GM06990 (cell line): ENCODE measurements around the gene DTNB.
"Not testable (repeated sequence)": the region's sequence is repeated elsewhere in the genome, so short reads cannot be mapped to it uniquely, and the experiment has no call there.

Experiments used
- DNase-seq: peaks from one replicate; pipeline ENCODE4 v3.0.0-alpha.2; 2011; ENCODE audit not compliant: insufficient read length; ENCODE audit errors: extremely low read depth
- H3K27me3 ChIP-seq: replicated peaks from 2 replicates; pipeline ENCODE4 v1.6.0; 2011; ENCODE audit warnings: low read length; ENCODE audit not compliant: control insufficient read depth, insufficient read depth
- H3K36me3 ChIP-seq: 2 replicates; pipeline ENCODE4 v1.5.1; 2011; ENCODE audit warnings: low read length; ENCODE audit not compliant: control insufficient read depth, insufficient read depth
- H3K4me3 ChIP-seq: replicated peaks from 2 replicates; pipeline ENCODE4 v1.5.1; 2011; ENCODE audit warnings: low read depth, mild to moderate bottlenecking, control low read depth, low read length
- TF ChIP-seq, protein P1 (sequence below): IDR thresholded peaks from 2 replicates; pipeline ENCODE4 v1.5.1; 2011; ENCODE audit warnings: low read length, control low read depth, mild to moderate bottlenecking, inconsistent platforms; ENCODE audit not compliant: insufficient read depth, poor library complexity, severe bottlenecking

Gene DTNB

DNA sequence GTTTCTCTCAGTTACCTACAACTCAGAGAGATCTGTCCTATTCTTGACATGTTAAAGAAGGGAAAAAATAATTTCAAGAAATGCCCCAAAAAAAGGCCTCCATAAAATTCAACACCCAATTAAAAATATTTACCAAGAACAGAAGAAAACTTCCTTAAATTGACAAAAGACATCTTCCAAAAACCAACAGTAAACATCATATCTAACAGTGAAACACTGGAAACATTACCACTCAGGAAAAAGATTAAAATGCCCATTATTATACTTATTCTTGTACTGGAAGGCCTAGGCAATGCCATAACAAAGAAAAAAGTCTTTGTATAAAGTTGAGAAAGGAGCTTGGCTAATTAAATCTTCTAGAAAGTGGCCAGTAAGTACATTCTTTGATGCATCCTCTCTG, 7.2 kb downstream of the DTNB start:
- TF ChIP-seq, protein P1, sequence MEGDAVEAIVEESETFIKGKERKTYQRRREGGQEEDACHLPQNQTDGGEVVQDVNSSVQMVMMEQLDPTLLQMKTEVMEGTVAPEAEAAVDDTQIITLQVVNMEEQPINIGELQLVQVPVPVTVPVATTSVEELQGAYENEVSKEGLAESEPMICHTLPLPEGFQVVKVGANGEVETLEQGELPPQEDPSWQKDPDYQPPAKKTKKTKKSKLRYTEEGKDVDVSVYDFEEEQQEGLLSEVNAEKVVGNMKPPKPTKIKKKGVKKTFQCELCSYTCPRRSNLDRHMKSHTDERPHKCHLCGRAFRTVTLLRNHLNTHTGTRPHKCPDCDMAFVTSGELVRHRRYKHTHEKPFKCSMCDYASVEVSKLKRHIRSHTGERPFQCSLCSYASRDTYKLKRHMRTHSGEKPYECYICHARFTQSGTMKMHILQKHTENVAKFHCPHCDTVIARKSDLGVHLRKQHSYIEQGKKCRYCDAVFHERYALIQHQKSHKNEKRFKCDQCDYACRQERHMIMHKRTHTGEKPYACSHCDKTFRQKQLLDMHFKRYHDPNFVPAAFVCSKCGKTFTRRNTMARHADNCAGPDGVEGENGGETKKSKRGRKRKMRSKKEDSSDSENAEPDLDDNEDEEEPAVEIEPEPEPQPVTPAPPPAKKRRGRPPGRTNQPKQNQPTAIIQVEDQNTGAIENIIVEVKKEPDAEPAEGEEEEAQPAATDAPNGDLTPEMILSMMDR = no peak
- DNase-seq = no peak
- Histone ChIP-seq H3K4me3 (no peak overlapping the region), H3K27me3 (no peaks in the 10 kb centered on the region), H3K36me3 (no peaks in the 10 kb centered on the region)

DNA sequence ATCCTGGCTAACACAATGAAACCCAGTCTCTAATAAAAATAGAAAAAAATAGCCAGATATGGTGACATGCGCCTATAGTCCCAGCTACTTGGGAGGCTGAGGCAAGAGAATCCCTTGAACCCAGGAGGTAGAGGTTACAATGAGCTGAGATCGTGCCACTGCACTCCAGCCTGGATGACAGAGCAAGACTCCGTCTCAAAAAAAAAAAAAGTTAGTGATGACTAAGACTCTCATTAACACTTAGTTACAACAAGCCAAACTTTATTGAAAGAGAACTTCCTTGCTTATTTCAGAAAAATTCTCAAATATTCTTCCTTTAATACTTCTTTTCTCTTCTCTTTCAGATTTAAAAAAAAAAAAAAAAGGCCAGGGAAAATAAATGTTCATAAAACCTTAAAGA, 7.9 kb downstream of the DTNB start:
- DNase-seq, H3K4me3 ChIP-seq, H3K27me3 ChIP-seq, H3K36me3 ChIP-seq: not testable (repeated sequence)

DNA sequence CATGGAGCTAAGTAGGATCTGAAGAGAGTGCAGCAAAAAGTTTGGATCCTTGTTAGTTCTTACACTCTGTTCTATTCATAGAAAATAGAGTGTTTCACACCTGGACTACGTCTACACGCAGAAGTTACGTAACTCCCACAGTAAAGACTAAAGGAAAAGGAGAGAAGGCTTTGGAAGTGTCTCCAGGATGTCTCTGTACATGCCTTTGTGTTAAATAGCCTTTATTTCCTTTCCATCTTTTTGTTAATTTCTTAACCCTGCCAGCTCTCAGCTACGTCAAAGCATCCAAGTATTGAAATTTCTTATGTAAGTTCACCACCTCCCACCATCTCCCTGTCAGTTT, 8.4 kb downstream of the DTNB start:
- no peak for DNase-seq
- no peak overlapping the region for H3K4me3 ChIP-seq

DNA sequence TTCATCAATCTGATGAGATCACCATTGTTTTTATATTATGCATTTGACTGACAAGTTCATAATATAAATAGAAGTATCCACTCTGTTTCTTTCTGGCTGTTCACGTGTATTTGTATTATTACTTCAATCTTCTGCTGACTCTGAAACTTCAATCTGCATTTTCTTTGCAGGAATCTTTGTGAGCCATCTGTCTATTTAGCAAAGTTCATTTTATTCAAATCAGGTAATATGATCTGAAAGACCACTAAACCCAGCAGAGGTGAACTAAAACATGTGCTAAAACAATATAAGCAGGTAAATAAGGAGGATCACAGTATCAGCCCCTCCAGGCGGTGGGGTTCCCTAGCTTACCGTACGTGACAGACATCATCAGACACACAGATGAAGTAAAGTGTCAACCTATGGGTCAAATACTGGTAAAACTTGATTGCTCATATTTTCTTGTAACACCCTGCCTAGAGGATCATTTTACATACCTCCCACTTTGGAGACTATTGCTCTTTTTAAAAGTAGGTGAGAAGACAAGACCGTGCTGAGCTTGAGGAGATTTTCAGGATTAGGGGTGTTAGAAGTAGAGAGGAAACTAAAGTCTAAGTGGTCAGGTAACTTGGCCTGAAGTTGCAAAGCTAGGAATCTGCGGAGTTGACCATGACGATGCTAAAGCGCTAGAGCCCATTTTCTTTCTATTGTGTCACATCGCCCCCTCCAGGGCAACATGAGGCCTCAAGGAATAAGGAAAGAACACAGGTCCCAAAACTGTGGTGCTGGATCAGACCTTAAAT, 9.0 kb downstream of the DTNB start:
- H3K36me3 ChIP-seq = no peaks in the 10 kb centered on the region
- TF ChIP-seq, protein P1 = peak; percentile 68
- H3K27me3 ChIP-seq = no peaks in the 10 kb centered on the region
- DNase-seq = no peak
- H3K4me3 ChIP-seq = no peak overlapping the region

More for the DNA sequence above, 8.4 kb downstream of the DTNB start:
- TF ChIP-seq, protein P1 = no peak
- H3K27me3 ChIP-seq = no peaks in the 10 kb centered on the region
- H3K36me3 ChIP-seq = no peaks in the 10 kb centered on the region

DNA sequence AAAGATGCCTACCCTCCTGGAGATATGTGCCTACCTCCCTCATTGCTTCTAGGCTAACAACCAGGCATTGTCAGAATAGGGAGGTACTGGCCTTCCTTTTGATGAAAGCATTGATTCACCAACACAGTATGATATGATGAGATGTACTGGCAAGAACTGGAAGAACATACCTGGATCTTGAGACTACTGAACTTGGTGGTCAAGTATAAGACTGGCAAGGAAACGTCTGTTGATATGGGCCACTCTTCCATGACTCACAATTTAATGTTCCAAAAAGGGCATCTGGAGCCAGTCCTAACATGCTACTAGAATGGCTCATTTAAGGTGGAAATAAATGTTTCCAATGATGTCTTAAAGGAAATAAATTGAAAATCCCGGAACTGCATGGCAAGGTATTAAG, 18.1 kb downstream of the DTNB start:
- no peak for DNase-seq
- Histone ChIP-seq H3K27me3 (no peaks in the 10 kb centered on the region), H3K36me3 (no peaks in the 10 kb centered on the region), H3K4me3 (no peak overlapping the region)
- TF ChIP-seq, protein P1 = no peak

DNA sequence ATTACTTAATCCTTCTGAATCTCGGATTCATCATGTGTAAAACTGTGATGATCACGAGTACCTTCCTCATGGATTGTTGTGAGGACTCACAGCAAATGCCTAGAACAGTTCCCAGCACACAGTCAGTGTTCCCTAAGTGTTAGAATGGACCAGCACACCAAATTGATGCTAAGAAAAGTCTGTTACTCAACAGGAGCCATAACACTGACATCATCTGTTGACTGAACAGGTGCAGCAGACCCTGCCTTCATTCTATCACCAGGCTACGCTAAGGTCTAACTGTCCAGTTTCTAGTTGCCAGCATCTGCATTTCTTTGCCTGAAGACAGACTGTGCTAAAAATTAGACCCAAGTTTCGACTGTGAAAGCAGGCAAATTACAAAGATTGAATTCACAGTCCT, 18.6 kb downstream of the DTNB start:
- Histone ChIP-seq H3K36me3 (no peaks in the 10 kb centered on the region), H3K27me3 (no peaks in the 10 kb centered on the region), H3K4me3 (no peak overlapping the region)
- TF ChIP-seq, protein P1 = no peak
- DNase-seq = no peak
